SK-N-MC (cell line): ENCODE results near the gene SYT12.

Source experiments
- EZH2 ChIP-seq: fragments of 200-600 bp; sonication (generic); IDR thresholded peaks from one replicate; pipeline ENCODE4 v1.6.1; 2017; ENCODE audit warnings: antibody characterized with exemption
- POLR2AphosphoS5 ChIP-seq: IDR thresholded peaks from 2 replicates; pipeline ENCODE4 v1.6.1; 2012; ENCODE audit warnings: mild to moderate bottlenecking, low read depth, low read length, borderline replicate concordance

DNA sequence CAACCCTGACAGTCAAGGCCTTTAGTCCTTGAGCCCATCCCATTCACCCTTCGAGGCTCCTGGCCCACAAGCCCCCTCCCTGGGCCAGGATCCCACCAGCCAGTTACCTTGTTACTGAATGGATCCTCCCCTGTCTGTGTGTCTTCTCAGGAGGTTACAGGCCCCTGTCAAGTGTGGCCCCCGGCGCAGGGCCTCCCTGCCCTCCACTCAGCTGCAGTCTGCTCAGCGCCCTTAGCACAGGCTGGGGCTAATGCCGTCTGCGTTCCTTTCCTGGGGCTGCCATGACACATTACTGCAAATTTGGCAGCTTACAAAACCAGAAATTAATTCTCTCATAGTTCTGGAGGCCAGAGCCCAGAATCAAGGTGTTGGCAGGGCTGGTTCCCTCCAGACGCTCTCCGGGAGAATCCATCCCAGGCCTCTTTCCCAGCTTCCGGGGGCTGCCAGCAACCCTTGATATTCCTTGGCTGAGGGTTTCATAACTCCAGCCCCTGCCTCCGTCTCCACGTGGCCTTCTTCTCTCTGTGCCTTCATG lies 9.4 kb upstream of the SYT12 start:
- no peak for TF ChIP-seq POLR2AphosphoS5
- TF ChIP-seq EZH2 = no peak
